NCI-H1092 (cell line): ENCODE results near the gene ARAP1.

Source experiments
- DNase-seq: peaks from one replicate; lab custom pipeline; 2025; lab: John Stamatoyannopoulos, UW

The ARAP1 gene

GRCh38 chr11:72703267-72704008, 48.8 kb downstream of the ARAP1 start:
- no peak for DNase-seq

DNA sequence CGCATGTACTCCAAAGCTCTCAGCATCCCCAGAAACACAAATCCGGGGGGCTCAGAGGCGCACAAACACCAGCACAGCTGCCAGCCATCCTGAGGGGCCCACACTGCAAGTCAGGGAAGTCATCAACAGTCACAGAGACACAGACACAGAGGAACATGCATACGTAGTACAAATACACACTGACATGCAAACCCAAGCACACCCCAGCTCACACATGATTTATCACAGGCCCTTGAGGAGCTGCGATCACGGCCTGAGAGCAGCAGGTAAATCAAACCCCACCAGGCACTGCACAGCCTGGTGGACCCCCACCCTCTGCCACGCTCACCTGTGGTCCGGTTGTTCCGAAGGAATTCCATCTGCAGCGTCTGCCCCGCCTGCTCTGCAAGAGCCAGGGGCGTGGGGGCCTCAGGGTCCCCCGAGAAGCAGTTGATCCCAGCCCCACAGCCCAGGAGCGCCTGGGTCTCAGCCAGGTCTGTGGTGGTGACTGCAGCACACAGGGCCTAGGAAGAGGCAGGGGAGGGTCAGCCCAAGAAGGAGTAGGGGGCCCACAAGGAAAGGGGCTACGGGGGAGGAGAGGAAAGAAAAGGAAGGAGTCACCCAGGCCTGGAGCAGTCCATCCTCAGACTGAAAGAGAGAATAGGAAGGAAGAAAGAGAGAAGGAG, 49.5 kb downstream of the ARAP1 start:
- no peak for DNase-seq

DNA sequence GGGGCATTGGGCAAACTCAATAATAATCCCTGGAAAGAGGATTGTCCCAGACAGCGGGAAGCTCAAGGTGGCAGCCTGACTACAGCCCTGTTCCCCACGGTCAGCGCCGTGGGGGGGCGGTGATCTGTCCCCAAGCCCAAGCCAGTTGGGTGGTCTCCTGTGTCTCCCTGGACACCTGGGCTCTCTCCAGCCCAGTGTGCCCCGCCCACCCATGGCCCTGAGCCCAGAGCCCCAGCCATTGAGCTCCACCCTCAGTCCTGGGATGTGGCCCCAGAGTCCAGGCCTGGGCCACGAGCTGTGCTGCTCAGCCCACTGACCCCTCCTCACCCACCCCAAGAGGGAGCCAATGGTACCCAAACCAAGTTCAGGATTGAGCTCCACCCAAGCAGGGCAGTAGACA, 50.1 kb downstream of the ARAP1 start:
- no peak for DNase-seq

- no peak for DNase-seq
Measured at GRCh38 chr11:72701466-72701865, 50.7 kb downstream of the ARAP1 start.

- no peak for DNase-seq
Measured at GRCh38 chr11:72700146-72700545, 52.1 kb downstream of the ARAP1 start.

DNA sequence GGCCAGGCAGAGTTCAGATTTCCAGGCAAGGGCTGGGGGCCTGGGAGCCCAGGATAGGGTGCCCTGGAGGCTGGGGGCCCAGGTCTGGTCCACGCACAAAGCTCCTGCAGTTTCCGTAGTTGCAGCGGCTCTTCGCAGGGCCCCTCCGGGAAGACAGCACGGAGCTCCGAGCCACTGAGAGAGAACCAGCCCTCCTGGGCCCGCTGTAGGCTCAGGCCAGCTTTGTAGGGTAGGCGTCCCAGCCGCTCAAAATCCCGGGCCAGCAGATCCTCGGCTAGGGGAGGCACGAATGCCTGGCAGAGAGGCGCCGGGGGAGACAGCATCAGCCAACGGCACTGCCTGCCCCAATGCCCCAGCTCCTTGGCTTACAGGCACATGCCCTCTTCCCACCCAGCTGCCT, 54.4 kb downstream of the ARAP1 start:
- no peak for DNase-seq

- no peak for DNase-seq
Measured at GRCh38 chr11:72696866-72697700, 55.1 kb downstream of the ARAP1 start.

DNA sequence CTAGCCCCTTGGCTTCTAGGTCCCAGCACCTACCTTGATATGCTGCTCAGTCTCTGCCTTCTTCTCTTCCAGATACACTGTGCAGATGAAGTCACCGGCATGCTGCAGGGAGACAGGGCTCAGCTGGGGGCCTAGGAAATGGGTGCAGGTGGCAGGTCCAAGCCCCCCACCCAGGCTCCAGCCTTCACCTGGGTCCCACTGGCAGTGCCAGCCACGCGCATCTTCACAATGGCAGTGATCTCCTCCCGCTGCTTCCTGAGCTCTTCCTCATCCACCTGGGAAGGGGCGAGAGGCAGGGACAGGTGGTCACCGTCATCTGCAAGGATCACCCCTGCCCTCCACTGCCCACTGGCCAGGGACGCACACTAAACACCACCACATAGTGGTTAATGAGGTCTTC, 56.9 kb downstream of the ARAP1 start:
- no peak for DNase-seq

DNA sequence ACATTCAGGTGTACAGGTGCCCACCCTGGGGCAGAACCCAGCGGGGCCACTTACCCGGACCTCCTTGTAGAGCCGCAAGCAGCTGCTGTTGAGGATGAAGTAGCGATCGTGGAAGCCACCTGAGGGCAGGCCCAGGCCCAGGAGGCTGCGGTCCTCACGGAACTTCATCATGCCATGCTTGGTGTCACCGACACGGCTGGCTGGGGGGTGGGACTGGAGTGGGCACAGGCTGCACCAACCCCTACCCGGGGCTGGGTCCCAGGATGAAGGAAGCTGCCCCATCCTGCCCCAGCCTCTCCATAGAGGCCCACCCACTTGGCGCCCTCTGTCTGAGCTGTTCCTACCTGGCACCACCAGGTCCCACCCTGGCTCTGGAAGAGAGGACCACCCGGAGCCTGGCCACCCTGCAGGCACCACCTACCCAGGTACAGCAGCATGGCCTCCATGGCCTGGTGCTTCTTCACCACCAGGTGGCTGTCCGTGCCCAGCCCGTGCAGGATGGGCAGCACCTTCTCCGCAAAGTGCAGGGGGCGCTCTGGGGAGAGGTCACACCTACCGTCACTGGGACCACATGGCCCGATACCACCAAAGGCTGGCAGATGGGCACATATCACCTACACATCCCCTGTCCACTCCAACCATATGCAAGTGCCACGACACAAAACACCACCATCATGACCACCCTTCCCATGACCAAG, 58.8 kb downstream of the ARAP1 start:
- no peak for DNase-seq

GRCh38 chr11:72692498-72693237, 59.5 kb downstream of the ARAP1 start:
- DNase-seq = no peak

DNA sequence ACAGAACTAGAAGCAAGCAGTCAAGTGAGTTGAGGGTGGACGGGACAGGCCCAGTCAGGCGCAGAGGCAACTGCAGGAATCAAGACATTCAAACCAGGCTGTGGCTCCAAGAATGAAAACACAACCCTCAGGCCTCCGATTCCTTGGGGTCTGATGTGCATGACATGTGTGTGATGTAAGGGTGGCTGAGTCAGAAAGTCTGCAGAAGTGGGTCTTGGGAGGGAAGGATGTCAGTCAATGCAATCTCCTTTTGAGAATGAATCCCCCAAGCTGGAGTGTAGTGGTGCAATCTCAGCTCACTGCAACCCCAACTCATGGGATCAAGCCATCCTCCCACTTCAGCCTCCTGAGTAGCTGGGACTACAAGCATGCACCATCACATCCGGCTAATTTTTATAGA, 62.0 kb downstream of the ARAP1 start:
- no peak for DNase-seq

DNA sequence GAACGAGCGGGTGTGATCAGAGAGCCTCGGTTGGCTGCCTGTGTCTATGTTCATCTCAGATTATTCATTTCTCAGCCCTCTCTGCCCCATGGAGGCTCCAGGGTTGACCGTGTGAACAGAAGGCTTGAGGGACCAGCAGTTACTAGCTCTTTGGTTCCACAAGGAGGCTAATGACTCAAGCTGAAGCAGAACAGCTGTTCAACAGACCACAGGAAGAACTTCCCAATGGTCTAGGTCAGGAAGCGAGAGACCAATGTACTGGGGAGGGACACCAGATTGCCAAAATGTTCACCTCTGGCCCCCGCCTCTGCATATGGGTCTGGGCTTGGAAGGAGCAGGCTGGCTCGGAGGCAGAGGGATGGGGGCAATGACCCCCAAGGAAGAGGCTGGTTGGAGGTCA, 63.3 kb downstream of the ARAP1 start:
- DNase-seq = no peak

DNA sequence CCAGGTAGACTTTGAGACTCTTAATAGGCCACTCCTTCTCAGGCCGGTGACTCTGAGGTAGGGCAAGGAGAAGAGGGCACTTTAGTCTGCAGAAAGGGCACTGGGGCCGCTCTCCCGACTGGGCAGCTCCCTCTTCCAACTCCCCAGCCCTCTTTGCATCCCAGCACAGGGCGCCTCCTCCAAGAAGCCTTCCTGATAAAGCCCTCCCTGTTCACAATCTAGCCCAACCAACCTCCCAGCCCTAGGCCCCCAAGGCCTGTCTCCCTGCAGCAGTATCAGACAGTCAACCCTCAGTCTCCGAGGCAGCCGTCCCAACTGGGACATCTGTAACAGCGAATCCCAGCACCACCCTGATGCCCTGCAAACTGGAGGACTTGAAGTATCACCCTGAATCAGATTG, 63.7 kb downstream of the ARAP1 start:
- no peak for DNase-seq

DNA sequence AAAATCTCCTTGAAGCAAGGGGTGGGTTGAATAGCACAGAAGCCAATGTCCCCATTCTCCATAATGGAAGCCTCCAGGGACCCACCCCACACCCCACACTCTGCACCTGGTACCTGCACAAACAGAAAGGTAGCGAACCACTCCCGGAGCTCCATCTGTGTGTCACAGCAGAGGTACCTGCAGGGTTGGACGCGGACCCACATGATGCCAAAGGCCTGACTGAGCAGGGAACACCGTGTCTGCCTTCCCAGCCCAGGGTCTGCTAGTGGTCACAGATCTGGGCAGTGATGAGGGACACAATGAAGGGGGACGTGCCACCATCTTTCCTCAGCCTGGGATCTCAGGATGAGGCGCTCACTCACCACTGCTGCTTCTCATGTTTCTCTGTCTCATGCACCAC, 64.9 kb downstream of the ARAP1 start:
- DNase-seq = no peak

- no peak for DNase-seq
Measured at GRCh38 chr11:72686639-72687220, 65.5 kb downstream of the ARAP1 start.

DNA sequence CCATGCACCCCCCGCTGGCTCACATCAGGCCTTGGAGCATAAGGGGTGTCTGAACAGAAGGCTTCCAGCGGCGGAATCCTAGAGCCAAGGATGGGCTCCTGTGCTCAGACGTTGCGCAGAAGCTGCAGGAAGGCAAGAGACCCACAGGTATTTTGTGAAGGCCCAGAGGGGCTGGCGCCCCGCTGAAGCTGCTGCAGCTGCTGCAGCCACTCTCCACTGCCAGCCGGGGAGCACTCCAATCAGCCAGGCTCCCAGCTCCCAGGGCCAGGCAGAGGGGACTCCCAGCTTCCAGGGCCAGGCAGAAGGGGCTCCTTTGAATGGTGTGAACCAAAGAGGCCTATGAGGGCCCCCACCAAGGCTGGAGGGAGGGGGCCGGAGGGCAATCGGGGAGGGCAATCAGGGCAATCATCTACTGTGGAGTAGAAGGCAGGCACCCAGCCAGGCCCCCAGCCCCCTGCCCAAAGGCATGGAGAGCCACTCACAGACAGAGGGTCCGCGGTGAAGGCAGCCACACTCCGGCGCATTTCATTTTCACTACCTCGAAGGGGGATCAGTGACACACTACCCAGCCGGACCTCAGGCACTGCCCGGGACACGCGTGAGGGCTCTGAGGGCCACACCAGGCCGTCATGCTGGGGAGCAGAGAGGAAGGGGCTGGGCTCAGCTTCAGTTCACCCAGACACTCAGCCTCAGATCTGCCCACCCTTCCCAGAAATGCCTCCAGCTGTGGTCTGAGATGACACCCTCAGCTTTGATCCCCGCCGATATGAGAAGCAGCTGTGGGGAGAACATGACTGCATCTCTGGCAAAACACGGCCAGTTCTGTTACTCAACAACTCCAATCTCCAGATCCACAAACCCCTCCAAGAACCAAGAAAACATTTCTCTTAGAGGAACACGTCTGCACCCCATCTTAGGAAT, 66.4 kb downstream of the ARAP1 start:
- DNase-seq = no peak

DNA sequence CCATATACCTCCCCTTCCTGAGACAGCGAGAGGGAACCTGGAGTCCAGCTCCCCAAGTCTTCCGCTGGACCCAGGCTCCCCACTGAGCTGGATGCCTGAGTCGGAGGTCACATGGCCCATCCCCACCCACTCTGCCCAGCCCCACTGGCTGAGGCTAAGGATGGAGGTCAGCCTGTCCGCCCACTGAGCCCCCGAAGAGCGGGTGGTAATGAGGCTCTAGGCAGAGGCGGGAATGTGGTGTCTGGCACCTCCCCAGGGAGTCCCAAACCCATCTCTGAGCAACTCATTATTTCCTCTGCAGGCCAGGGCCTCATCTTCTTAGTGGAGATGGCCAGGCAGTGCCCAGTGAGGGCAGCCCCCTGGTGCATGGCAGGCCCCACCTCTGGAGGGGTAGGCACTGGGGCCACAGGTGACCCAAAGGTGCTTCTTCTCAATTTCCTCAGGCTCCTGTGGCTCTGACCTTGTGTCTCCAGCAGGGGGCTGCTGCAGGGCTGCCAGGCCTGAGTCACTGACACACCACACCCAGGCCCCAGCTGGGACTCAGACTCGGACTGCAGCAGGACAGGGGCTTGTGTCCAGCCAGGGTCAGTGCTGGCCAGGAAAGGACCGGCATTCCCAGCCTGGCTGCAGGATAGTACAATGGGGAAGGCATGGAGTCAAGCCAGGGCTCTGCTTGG, 67.8 kb downstream of the ARAP1 start:
- DNase-seq = peak; percentile 18

DNA sequence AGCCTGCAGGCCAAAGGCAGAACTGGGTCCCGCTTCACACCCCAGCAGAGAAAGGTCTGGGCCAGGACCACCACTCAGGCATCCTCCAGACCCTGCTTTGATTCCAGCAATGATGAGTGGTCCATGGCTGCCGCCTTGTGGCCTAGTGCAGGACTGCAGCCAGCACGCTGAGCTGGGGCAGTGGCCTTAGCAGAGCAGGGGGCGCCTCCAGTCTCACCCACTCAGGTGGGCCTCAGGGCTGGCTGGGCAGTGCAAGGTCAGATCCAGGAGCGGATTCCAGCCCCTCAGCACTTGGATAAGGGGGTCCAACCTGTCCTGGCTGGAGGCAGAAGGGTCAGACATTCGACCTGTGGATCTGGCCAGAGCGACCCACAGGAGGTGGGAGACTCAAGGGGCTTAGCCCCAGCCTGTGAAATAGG, 68.4 kb downstream of the ARAP1 start:
- peak; percentile 49 for DNase-seq

DNA sequence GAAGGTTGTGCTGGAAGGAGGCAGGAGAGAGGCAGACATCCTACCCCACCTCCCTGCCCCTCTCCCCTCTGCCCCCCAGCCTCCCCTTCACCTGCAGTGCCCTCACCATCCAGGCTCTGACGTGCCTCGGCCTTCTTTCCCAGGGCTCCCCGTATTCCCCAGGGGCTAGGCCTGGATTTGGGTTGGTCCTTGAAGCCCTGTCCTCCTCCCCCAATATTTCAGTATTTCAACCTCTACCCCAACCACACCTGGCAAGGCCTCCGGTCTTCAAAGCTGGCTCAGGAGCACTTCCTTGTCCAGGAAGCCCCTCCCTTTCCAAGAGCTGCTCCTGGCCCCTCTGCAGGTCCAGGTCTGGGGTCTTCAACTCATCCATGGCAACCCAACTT, 69.4 kb downstream of the ARAP1 start:
- no peak for DNase-seq
